Loucy (cell line): ENCODE measurements around the gene ZNF236.

Experiments
- EZH2phosphoT487 ChIP-seq: fragments of 200-600 bp; IDR thresholded peaks from 2 replicates; pipeline ENCODE4 v1.6.1; 2018; ENCODE audit warnings: antibody characterized with exemption, mild to moderate bottlenecking, moderate library complexity, borderline replicate concordance
- TF ChIP-seq, protein P1 (sequence below): fragments of 200-600 bp; sonication (generic); conservative IDR thresholded peaks from 2 replicates; pipeline ENCODE4 v1.5.1; 2014; ENCODE audit warnings: mild to moderate bottlenecking, antibody characterized with exemption, low read length

DNA sequence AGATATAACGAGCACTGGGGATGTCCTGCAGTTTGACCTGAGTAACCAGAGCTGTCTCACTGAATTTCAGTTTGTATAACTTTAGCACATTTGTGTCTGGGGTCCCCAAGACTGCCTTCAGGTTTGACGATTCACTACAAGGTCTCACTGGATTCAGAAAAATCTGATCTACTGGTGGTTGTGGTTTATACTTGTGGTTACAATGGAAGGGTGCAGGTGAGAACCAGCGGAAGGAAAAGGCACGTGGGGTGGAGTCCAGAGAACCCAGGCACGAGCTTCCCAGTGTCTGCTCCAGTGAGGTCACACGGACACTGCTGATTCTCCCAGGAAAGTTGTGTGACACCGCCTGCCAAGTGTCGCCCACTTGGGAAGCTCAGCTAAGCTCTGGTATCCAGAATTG lies 126.0 kb downstream of the ZNF236 start:
- TF ChIP-seq, protein P1, sequence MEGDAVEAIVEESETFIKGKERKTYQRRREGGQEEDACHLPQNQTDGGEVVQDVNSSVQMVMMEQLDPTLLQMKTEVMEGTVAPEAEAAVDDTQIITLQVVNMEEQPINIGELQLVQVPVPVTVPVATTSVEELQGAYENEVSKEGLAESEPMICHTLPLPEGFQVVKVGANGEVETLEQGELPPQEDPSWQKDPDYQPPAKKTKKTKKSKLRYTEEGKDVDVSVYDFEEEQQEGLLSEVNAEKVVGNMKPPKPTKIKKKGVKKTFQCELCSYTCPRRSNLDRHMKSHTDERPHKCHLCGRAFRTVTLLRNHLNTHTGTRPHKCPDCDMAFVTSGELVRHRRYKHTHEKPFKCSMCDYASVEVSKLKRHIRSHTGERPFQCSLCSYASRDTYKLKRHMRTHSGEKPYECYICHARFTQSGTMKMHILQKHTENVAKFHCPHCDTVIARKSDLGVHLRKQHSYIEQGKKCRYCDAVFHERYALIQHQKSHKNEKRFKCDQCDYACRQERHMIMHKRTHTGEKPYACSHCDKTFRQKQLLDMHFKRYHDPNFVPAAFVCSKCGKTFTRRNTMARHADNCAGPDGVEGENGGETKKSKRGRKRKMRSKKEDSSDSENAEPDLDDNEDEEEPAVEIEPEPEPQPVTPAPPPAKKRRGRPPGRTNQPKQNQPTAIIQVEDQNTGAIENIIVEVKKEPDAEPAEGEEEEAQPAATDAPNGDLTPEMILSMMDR: no peak
- TF ChIP-seq EZH2phosphoT487: no peak
